Stimulated activated CD4-positive, alpha-beta T cell treated with anti-CD3 and anti-CD28 coated beads, Interleukin-15, amount 100 ng/mL, for 24 hours (primary cell): ENCODE measurements around the gene AKAP10.
"Not testable (repeated sequence)": the region's sequence is repeated elsewhere in the genome, so short reads cannot be mapped to it uniquely, and the experiment has no call there.

Source experiments
- DNase-seq: peaks from one replicate; pipeline ENCODE4 v3.0.0-alpha.2; 2020

The AKAP10 gene

GRCh38 chr17:19911033-19911432, 66.6 kb downstream of the AKAP10 start:
- no peak for DNase-seq

GRCh38 chr17:19909139-19909538, 68.5 kb downstream of the AKAP10 start:
- no peak for DNase-seq

GRCh38 chr17:19905502-19905901, 72.1 kb downstream of the AKAP10 start:
- DNase-seq, result no peak

GRCh38 chr17:19904924-19905323, 72.7 kb downstream of the AKAP10 start:
- no peak for DNase-seq

GRCh38 chr17:19904412-19904811, 73.2 kb downstream of the AKAP10 start:
- no peak for DNase-seq

GRCh38 chr17:19900809-19901208, 76.8 kb downstream of the AKAP10 start:
- no peak for DNase-seq

- no peak for DNase-seq
Observed at GRCh38 chr17:19897903-19898302, 79.7 kb downstream of the AKAP10 start.

- DNase-seq, result no peak
Observed at GRCh38 chr17:19897090-19897837, 80.4 kb downstream of the AKAP10 start.

GRCh38 chr17:19896679-19897078, 80.9 kb downstream of the AKAP10 start:
- no peak for DNase-seq

GRCh38 chr17:19890554-19890953, 87.1 kb downstream of the AKAP10 start:
- not testable (repeated sequence) for DNase-seq

- DNase-seq, result not testable (repeated sequence)
Observed at GRCh38 chr17:19890001-19890400, 87.6 kb downstream of the AKAP10 start.

GRCh38 chr17:19886116-19886515, 91.5 kb downstream of the AKAP10 start:
- no peak for DNase-seq

GRCh38 chr17:19883537-19884215, 94.0 kb downstream of the AKAP10 start:
- no peak for DNase-seq

- no peak for DNase-seq
Observed at GRCh38 chr17:19880393-19880792, 97.2 kb downstream of the AKAP10 start.

GRCh38 chr17:19877364-19877945, 100.2 kb downstream of the AKAP10 start:
- no peak for DNase-seq

GRCh38 chr17:19876529-19877161, 101.0 kb downstream of the AKAP10 start:
- DNase-seq, result peak; percentile 49

- DNase-seq, result no peak
Observed at GRCh38 chr17:19874256-19874655, 103.4 kb downstream of the AKAP10 start.

- no peak for DNase-seq
Observed at GRCh38 chr17:19873346-19873745, 104.3 kb downstream of the AKAP10 start.

GRCh38 chr17:19868079-19868395, 109.6 kb downstream of the AKAP10 start:
- no peak for DNase-seq

GRCh38 chr17:19867329-19868078, 110.1 kb downstream of the AKAP10 start, which contains the start of gene ULK2:
TSS of gene ULK2 (minus strand) at chr17:19867936. CDS start at chr17:19867417, 519 bp downstream.
- peak; percentile 67 for DNase-seq

- DNase-seq, result peak; percentile 67
Observed at GRCh38 chr17:19867079-19867328, 110.6 kb downstream of the AKAP10 start.

- DNase-seq, result no peak
Observed at GRCh38 chr17:19865021-19865420, 112.6 kb downstream of the AKAP10 start.

GRCh38 chr17:19860647-19861177, 116.9 kb downstream of the AKAP10 start:
- DNase-seq, result not testable (repeated sequence)
